Measurements from ENCODE around the gene DDX25. TPM values are rescaled to one million over a fixed set of nuclear protein-coding genes. Genes with fewer than 3 reads are reported as not detected.
A peak's percentile ranks its signal among the peaks of the same experiment; 100 is the strongest.

The DDX25 gene
- total RNA-seq, 1 donor = not detected

DNA sequence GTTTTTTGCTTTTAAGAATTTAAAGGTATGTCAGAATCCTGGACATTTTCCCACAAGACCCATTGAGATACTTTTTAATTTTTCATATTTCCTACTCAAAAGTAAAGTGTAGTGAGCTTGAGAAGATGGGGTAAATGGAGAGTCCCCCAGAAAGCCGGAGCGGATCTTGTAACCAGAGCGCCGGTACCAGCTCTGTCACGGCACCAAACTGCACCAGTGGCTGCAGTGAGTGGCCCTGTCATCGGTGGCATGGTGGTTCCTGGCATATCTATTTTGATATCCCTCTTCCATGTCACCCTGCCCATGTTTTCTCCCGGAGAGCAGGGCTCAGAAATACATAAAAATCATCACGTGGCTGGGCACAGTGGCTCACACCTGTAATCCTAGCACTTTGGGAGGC is 19.3 kb downstream of the DDX25 start:
- TF ChIP-seq, protein P1, sequence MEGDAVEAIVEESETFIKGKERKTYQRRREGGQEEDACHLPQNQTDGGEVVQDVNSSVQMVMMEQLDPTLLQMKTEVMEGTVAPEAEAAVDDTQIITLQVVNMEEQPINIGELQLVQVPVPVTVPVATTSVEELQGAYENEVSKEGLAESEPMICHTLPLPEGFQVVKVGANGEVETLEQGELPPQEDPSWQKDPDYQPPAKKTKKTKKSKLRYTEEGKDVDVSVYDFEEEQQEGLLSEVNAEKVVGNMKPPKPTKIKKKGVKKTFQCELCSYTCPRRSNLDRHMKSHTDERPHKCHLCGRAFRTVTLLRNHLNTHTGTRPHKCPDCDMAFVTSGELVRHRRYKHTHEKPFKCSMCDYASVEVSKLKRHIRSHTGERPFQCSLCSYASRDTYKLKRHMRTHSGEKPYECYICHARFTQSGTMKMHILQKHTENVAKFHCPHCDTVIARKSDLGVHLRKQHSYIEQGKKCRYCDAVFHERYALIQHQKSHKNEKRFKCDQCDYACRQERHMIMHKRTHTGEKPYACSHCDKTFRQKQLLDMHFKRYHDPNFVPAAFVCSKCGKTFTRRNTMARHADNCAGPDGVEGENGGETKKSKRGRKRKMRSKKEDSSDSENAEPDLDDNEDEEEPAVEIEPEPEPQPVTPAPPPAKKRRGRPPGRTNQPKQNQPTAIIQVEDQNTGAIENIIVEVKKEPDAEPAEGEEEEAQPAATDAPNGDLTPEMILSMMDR (IDR thresholded peaks at IDR 0.05; ENCODE audit: extremely low read depth, low read depth, low read length) = no peak
- H3K27ac ChIP-seq (ENCODE audit: low read depth, low read length) = no peak overlapping the region
- H3K79me2 ChIP-seq (ENCODE audit: insufficient read depth, low read length) = no peaks in the 10 kb centered on the region
- no peak for DNase-seq (ENCODE audit: insufficient read length, low spot score, missing footprints)
- no peak overlapping the region for H2AFZ ChIP-seq (ENCODE audit: low read length)
- peaks cover 44% of the 10 kb centered on the region for H3K27me3 ChIP-seq (ENCODE audit: insufficient read depth, low read length)
- no peaks in the 10 kb centered on the region for H3K4me1 ChIP-seq (ENCODE audit: insufficient read depth, low read length)
- H4K20me1 ChIP-seq (ENCODE audit: insufficient read depth, low read length) = no peaks in the 10 kb centered on the region
- no peak overlapping the region for H3K4me3 ChIP-seq (ENCODE audit: insufficient read depth, low read length)
- H3K9me3 ChIP-seq (ENCODE audit: low read depth, low read length) = no peaks in the 10 kb centered on the region
- H3K36me3 ChIP-seq (ENCODE audit: insufficient read depth, low read length) = no peaks in the 10 kb centered on the region
- no peak overlapping the region for H3K4me2 ChIP-seq (ENCODE audit: insufficient read depth, low read length)

DNA sequence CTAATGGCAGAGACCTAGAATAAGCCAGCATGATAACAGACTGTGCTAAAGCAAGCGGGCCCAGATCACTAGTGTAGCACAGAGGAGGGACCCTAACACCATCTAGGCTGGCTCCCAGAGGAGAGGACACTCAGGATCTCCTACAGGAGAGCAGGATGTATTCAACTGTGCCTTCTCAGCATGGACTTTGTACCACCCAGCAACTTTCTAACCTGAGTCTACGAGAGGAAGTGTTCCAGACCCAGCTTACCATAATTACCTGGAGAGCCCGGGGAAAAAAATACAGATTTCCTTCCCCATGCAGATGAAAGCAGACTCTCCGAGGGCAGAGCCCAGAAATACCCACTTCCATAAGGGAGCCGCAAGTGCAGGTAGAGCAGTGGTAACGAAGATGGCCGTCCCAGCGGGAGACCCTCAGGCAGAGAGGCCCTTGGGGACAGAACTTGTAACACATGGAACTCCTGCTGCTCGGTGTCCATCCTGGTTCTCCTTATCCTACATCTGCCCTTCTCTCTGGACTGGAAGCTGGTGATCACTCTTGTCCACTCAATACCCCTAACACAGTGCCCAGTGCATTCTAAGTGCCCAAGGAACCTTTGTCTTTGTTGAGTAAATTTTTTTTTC is 20.2 kb downstream of the DDX25 start:
- H2AFZ ChIP-seq (ENCODE audit: low read length) = no peak overlapping the region
- H4K20me1 ChIP-seq (ENCODE audit: insufficient read depth, low read length) = no peaks in the 10 kb centered on the region
- no peak overlapping the region for H3K27ac ChIP-seq (ENCODE audit: low read depth, low read length)
- no peaks in the 10 kb centered on the region for H3K9me3 ChIP-seq (ENCODE audit: low read depth, low read length)
- H3K4me1 ChIP-seq (ENCODE audit: insufficient read depth, low read length) = no peaks in the 10 kb centered on the region
- H3K4me2 ChIP-seq (ENCODE audit: insufficient read depth, low read length) = no peak overlapping the region
- H3K36me3 ChIP-seq (ENCODE audit: insufficient read depth, low read length) = no peaks in the 10 kb centered on the region
- no peak overlapping the region for H3K4me3 ChIP-seq (ENCODE audit: insufficient read depth, low read length)
- no peaks in the 10 kb centered on the region for H3K79me2 ChIP-seq (ENCODE audit: insufficient read depth, low read length)
- TF ChIP-seq, protein P1 (IDR thresholded peaks at IDR 0.05; ENCODE audit: extremely low read depth, low read depth, low read length) = no peak
- H3K27me3 ChIP-seq (ENCODE audit: insufficient read depth, low read length) = peaks cover 40% of the 10 kb centered on the region
- no peak for DNase-seq (ENCODE audit: insufficient read length, low spot score, missing footprints)

DNA sequence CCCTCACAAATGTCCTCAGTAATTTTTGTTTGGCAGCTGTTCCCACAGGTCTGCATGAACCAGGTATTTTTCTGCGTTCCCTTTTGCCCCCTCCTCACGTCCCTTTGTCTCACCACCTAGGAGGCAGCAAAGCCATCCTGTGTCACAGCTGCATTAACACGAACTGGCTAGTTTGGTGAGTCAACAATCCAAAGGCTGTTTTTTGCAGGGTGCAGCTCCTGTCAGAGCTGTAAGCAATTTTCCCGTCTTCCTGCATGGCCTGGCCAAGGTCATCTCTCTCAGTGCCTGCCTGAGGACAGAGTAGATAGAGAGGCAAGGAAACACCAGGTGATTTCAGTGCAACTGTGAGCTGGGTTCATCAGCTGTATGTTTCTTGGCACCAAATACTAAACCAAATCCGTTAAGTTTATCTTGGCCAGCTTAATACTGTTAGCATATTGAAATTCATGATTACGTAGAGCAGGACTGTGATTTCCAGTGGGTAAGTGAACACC is 21.0 kb downstream of the DDX25 start:
- no peaks in the 10 kb centered on the region for H4K20me1 ChIP-seq (ENCODE audit: insufficient read depth, low read length)
- no peak overlapping the region for H3K4me2 ChIP-seq (ENCODE audit: insufficient read depth, low read length)
- no peaks in the 10 kb centered on the region for H3K4me1 ChIP-seq (ENCODE audit: insufficient read depth, low read length)
- H3K9me3 ChIP-seq (ENCODE audit: low read depth, low read length) = no peaks in the 10 kb centered on the region
- H3K27me3 ChIP-seq (ENCODE audit: insufficient read depth, low read length) = peaks cover 40% of the 10 kb centered on the region
- H3K4me3 ChIP-seq (ENCODE audit: insufficient read depth, low read length) = no peak overlapping the region
- no peak for DNase-seq (ENCODE audit: insufficient read length, low spot score, missing footprints)
- H3K27ac ChIP-seq (ENCODE audit: low read depth, low read length) = no peak overlapping the region
- H3K36me3 ChIP-seq (ENCODE audit: insufficient read depth, low read length) = no peaks in the 10 kb centered on the region
- H3K79me2 ChIP-seq (ENCODE audit: insufficient read depth, low read length) = no peaks in the 10 kb centered on the region
- H2AFZ ChIP-seq (ENCODE audit: low read length) = no peak overlapping the region
- TF ChIP-seq, protein P1 (IDR thresholded peaks at IDR 0.05; ENCODE audit: extremely low read depth, low read depth, low read length) = no peak

DNA sequence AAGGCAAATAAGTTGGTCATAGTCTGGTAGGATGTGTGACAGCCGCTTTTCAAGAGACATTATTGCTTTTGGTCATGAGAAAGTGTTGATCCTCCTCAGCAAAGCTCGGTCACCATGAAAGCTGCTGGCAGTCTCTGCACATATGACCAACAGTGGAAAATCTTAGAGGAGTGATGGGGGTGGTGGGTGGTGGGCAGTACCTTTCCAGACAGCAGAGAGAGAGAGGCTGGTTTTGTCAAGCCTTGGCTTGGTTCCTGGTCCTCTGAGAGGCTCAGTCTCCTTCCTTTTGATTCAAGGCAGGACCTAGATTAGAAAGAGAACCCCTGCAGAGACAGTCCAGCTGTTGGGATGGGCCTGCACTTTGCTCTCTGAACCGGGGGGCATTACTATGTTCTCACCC is 21.5 kb downstream of the DDX25 start:
- no peak overlapping the region for H3K27ac ChIP-seq (ENCODE audit: low read depth, low read length)
- H3K9me3 ChIP-seq (ENCODE audit: low read depth, low read length) = no peaks in the 10 kb centered on the region
- no peaks in the 10 kb centered on the region for H3K4me1 ChIP-seq (ENCODE audit: insufficient read depth, low read length)
- DNase-seq (ENCODE audit: insufficient read length, low spot score, missing footprints) = peak; percentile 73
- H2AFZ ChIP-seq (ENCODE audit: low read length) = no peak overlapping the region
- no peak overlapping the region for H3K4me2 ChIP-seq (ENCODE audit: insufficient read depth, low read length)
- no peaks in the 10 kb centered on the region for H3K36me3 ChIP-seq (ENCODE audit: insufficient read depth, low read length)
- H3K27me3 ChIP-seq (ENCODE audit: insufficient read depth, low read length) = peaks cover 38% of the 10 kb centered on the region
- no peaks in the 10 kb centered on the region for H3K79me2 ChIP-seq (ENCODE audit: insufficient read depth, low read length)
- no peak overlapping the region for H3K4me3 ChIP-seq (ENCODE audit: insufficient read depth, low read length)
- TF ChIP-seq, protein P1 (IDR thresholded peaks at IDR 0.05; ENCODE audit: extremely low read depth, low read depth, low read length) = no peak
- no peaks in the 10 kb centered on the region for H4K20me1 ChIP-seq (ENCODE audit: insufficient read depth, low read length)

Measured in osteoblast (primary cell).